HG02642 (cell line): ENCODE results near the gene TEDC1.
A peak's percentile ranks its signal among the peaks of the same experiment; 100 is the strongest.

Experiments
- ATAC-seq: cut with Tn5 transposase; IDR thresholded peaks from one replicate; pipeline ENCODE4 v1.9.1; 2021; ENCODE audit warnings: mild to moderate bottlenecking; ENCODE audit not compliant: unreplicated experiment, poor library complexity

The TEDC1 gene

DNA sequence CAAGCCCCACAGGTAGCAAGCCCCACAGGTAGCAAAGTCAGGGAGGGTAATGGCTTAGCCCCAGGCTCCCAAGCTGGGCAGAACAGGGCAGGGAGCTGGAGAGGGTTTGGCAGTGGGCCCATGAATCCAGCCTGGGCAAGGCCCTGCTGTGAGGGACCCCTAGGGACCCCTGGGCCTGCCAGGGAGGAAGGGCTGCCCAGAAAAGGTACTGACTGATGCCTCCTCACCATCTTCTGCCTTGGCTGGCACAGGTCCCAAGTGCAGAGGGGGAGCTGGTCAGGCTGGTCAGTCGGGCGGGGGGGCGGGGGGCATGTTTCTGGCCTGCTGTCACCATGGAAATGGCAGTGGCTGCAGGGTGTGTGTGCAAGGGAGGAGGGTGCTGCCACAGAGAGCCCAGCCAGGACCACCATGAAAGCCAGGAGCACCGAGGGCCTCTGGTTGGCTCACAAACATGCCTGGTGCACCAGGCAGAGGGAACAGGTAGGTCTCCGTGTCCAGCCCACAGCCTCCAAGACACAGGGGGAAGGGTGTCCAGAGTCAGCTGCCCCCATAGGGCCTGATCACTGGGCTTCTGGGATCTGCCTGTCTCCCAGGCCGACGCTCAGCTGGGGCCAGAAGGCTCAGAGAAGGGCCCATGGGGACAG, 17.9 kb upstream of the TEDC1 start:
- ATAC-seq, result no peak

DNA sequence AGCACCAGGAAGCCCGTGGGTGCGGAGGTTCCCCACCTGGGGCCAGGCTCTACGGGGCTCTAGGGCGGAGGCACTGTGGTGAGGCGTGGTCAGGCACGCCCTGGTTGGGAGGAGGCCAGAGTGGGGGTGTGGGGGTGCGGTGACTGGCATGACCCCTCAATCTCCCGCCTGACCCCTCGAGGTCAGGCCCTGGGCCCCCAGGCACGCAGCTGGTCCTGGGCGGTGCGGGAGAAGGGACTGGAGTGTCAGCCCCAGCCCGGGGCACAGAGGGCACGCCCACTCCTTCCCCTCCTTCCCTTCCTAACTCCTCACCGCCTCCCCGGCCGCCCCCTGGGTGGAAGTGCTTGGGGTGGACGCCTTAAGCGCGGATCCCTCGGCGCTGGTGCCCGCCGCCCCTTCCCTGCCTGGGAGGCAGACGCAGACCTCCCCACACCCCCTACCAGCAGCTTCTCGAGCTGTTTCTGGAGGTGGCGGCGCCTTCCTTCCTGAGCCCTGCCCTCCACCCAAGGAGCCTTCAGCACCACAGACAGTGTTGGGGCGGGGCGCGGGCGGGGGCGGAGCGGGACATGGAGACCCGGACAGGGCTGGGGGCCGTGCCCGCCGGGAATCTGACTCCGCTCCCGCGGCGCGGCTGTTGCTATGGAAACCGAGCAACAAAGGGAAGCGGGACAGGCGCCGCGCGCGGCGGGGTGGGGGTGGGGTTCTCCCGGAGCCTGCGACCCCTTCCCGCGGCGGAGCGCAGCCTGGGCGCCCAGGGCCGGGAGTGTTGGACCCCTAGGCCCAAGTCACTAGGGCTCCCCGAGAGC, 17.2 kb upstream of the TEDC1 start:
- no peak for ATAC-seq

DNA sequence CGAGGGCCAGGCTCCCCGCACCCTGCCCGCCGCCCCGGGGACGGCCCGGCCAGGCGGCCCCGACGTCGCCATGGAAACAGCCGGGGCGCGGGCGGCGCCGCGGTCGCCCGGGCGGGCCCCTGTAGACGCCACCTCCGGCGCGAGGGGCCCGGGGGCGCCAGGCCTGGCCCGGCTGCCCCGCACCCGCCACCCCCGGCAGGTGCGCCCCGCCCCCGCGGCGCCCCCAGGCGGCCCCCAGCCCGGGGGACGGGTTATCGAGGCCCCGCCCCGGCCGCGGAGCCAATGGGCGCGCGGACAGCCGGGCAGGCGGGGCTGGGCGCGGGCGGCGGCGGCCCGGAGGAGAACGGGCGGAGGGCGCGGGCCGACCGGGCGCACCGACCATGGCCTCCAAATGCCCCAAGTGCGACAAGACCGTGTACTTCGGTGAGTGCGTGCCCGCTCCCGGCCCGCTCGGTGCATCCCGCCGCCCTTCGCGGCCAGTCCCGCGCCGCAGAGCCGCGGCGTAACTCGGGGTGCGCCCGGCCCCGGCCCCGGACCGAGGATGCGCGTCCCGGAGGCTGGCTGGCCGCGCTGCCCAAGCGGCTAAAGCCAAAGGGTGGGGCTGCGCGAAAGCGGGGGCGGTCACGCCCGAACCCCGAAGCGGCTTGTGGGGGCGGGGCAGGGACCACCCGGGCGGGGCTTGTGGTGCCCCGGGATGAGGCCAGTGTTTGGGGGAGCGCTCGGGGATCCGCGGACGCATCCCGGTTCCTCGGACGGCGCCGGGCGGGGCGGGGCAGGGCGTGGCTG, 16.4 kb upstream of the TEDC1 start, which contains the start of gene CRIP2:
TSS of gene CRIP2 (plus strand) at position 339 of the 786 bp plus-strand sequence. CDS start at position 381, 42 bp downstream.
- ATAC-seq, result no peak

DNA sequence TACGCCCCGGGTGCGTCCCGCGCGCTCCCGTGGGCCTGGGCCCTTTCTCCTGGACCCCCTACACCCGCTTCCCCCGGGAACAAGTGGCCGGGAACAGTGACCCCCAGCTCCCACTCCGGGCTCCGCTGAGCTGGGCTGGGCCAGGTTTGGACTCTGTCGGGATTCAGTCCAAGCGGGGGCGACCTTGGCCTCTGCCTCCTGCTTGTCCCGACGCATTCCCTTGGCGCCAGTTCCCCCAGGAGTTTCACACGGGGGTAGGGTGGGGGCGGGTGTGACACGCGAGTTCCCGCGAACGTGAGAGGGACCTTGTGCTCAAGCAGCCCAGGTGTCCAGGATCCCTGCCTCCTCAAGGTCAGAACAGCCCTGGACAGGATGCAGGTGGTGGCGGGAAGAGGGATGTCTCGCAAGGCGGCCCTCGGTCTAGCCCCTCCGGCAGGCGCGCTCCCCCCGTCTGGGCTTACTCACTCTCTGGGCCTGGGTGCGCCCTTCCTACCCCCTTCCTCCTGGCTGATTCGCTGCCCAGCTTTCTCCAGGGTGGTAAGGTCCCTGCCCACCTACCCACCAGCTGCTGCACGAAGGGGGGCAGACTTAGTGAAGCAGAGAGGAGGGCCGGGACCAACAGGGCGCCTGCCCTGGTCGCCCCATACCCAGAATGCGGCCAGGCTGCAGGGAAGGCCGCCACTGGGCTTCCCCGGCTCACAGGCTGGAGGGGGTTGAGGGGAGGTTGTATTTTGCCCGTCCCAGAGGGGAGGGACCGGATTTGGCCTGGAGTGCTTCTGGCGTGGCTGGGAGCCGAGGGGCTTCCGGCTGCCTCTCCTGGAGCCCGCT, 15.6 kb upstream of the TEDC1 start:
- ATAC-seq, result no peak

DNA sequence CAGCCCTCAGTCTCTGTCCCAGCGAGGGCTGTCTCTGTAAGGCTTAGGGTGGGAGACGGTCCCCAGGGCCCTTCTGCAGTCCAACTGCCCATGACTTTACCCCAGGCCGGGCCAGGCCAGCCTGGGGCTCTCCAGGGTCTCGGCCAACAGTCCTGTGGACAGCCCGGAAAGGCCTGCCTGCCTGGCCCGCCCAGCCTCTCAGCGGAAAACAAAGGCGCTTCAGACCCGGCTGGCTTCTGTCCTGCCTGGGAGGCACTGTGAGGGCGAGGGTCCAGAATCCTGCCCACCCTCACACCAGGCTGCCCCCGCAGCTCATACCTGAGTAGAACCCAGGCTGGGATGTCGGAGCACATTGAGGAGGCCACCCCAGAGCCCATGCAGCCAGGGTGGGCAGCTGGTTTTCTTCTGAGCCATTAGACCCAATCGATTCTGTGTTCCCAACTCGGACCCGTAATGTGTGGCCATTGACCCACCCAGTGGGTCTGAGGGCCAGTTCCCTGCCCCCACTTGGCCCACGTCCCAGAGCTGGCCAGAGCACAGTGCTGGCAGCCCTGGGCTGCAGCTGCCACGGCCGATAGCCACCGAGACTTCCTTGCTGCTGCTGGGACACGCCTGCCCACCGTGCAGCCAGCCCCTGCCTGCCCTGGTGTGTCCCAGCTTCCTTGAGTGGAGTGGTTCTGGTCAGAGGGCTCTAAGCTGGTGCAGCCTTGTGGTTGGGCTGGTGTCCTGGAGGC, 14.8 kb upstream of the TEDC1 start:
- ATAC-seq, result no peak

DNA sequence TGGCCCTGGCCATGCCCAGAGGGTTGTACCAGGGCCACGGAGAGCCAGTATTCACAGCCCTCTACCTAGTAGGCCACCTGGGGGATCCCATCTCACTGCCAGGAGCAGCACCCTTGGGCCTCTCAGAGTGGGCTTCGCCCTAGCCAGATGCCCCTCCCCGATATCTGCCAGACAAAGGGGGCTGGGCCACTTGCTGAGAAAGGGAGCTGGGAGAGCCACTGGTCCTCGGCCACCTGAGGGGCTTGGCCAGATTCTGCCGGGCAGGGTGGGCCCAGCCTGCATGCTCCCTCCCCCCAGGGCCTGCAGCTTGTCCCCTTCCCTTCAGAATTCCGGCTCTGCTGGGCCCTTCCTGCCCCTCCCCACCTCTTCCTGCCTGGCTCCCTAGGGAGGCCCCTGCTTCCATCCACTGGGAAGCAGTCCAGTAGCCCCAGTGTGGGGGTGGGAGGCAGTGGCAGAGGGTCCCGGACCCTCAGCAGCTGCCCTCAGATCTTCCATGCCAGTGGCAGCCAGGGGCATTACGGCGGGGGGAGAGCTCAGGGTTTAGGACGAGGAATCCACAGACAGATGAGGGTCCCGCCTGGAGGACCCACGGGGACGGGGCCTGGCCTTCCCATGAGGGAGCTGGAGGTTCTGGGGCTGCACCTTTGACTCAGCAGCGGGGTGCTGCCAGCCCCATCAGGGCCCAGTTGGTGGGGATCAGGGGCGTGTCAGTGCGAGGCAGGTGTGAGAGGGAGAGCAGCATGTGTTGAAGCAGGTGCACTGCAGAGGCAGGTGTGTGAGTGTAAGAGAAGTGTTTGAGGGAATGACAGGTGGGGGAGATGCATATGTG, 14.0 kb upstream of the TEDC1 start:
- no peak for ATAC-seq

DNA sequence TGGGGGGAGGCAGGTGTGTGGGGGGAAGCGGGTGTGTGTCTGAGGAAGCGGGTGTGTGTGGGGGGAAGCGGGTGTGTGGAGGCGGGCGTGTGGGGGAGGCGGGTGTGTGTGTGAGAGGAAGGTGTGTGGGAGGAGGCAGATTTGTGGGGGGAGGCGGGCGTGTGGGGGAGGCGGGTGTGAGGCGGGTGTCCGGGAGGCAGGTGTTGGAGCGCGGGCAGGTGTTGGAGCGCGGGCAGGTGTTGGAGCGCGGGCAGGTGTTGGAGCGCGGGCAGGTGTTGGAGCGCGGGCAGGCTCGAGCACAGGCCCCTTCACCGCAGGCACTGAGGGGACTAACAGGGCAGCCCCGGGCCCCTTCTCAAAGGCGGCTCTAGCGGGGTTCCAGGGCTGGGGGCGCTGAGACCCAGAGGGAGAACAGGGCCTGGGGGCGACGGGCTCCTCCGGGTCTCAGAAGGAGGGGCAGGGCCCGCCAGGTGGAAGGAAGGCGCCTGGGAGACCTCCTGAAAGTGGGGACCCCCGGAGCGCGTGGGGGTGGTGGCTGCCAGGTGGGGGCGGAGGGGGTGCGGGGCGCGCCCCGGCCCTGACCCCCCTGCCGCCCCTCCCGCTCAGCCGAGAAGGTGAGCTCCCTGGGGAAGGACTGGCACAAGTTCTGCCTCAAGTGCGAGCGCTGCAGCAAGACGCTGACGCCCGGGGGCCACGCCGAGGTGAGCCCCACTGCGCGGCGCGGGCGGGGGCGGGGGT, 13.2 kb upstream of the TEDC1 start:
- no peak for ATAC-seq

DNA sequence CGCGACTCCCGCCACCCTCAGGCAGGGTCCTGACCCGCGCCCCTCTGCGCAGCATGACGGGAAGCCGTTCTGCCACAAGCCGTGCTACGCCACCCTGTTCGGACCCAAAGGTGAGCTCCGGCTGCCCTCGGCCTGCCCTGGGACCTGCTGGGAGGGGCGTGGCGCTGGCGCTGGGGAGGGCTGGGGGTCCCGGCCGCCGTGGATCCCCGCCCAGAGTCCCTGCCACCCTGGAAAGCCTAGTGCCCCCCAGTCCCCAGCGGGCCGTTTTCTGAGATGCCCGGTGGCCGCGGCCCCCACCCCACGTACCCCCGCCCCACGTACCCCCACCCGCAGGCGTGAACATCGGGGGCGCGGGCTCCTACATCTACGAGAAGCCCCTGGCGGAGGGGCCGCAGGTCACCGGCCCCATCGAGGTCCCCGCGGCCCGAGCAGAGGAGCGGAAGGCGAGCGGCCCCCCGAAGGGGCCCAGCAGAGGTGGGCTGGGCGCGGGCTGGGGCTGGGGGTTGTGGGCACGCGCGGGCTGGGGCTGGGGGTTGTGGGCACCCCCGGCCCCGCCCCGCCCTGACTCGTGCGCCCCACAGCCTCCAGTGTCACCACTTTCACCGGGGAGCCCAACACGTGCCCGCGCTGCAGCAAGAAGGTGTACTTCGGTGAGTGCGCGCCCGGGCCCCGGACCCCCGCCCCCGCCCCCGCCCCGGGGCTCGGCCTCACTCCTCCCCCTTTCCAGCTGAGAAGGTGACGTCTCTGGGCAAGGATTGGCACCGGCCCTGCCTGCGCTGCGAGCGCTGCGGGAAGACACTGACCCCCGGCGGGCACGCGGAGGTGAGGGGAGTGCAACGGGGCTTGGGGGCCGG, 12.4 kb upstream of the TEDC1 start:
- no peak for ATAC-seq

DNA sequence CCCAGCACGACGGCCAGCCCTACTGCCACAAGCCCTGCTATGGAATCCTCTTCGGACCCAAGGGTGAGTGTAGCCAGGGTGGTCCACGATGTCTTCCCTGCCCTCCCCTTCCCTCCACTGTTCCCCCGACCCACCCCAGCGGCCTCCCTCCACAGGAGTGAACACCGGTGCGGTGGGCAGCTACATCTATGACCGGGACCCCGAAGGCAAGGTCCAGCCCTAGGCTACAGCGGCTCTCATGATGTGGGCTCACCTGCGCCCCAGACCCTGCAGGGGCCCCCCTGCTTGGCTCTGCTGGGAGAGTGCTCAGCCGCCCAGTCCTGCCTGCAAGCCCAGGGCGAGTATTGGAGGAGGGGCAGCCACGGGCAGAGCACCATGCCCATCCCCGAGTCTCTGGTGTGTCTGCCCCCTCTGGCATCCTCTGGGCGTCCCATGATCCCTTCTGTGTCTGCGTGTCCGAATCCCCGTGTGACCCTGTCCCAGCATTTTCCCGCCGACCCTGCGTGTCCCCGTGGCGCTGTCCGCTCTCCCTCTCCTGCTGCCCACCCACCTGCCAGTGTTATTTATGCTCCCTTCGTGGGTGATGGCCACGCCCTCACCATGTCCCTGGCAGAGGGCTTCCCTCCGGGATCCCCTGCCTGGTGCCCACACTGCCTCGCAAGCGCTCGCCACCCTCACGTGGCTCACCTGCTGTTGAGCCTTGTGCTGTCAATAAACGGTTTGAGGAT, 11.5 kb upstream of the TEDC1 start:
- ATAC-seq, result no peak

DNA sequence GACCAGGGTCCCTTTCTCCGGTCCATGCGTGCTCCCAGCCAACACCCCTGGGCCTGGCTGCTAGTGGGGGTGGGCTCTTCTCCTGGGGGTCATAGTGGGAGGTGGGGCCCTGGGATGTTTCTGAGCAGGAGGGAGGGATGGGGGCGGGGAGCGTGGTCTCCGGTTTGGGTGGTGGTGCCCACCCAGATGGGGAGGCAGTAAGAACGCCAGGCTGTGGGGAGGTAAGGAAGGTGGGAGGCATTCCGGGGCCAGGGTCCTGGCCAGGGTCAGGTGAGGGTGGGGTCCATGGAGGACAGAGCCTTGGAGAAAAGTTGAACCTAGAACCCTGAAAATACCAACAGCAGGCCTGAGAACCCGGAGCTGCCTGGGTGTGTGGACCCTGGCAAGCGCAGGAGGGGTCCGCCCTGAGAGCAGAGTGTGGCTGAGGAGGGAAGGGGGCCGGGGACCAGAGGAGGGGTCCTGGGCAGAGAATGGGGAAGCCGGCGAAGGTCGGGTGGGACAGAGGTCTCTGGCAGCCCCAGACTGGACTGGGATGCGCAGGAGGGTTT, 10.8 kb upstream of the TEDC1 start:
- ATAC-seq, result no peak

DNA sequence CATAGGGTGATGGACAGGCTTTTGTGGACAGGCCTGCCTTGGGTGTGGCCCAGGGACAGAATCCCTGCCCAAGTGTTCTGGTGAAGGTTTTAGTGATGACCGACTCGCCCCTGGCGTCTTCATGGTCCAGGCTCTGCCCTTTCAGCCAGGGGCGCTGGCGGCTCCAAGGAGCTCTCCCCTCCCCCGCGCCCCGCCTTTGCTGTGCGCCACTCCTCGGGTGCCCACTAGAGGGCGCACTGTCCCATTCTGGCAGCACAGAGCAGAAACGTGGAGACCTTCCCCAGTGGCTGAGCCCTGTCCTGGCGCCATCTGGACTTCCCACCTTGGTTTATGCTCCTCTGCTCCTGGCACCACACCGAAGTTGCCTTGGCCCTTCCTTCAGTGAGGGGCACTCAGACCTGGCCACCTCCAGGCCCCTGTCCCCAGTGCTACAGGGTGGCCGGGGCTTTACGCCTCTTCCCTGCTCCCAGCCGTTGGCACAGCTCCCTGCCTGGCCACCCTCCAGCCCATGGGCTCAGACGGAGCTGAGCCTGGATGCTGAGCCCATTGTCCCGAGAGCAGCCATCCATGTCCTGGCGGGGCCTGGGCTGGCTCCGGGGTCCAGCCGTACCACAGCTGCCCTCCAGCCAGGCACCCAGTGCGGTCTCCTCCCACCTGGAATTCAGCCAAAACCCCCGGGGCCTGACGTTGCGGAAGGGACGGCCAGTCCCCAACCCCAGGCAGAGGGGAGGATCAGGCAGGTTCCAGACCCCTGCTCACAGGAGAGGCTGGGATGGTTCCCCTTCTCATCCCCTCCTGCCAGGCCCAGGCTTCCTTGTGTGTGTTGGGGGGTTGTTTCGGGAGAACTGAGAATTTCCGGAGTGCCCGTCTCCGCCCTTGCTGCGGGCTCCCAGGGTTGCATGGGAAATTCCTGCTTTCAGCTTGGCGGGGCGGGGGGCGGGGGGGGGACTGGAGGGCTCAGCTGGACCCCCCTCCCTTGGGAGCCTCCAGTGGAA, 9.9 kb upstream of the TEDC1 start:
- ATAC-seq, result peak; percentile 50

DNA sequence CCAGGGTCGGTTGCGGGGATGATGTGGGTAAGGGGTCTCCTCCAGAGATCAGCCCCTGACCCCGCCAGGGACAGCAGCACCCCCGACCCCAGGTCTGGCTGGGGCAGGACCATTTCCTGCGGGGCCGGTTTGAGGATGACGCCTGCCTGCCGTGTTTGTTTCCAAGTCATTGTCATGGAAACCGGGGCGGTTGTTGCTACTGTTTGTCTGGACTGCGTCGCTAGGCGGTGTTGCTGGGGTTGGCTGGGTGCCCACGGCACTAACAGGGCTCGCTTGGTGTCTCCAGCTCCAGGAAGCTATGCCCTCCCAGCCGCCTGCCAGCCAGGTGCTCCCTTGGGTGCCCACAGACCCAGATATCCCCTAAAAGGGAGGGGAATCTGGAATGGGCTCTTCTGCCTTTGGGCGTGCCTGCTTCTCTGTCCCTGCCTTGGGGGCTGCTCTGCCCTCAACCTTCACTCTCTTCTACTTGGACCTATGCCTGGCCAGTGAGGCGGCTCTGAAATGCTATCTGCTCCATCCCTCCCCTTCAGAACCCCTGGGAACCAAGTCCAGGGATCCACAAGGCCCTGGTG, 9.1 kb upstream of the TEDC1 start:
- ATAC-seq, result peak; percentile 48

DNA sequence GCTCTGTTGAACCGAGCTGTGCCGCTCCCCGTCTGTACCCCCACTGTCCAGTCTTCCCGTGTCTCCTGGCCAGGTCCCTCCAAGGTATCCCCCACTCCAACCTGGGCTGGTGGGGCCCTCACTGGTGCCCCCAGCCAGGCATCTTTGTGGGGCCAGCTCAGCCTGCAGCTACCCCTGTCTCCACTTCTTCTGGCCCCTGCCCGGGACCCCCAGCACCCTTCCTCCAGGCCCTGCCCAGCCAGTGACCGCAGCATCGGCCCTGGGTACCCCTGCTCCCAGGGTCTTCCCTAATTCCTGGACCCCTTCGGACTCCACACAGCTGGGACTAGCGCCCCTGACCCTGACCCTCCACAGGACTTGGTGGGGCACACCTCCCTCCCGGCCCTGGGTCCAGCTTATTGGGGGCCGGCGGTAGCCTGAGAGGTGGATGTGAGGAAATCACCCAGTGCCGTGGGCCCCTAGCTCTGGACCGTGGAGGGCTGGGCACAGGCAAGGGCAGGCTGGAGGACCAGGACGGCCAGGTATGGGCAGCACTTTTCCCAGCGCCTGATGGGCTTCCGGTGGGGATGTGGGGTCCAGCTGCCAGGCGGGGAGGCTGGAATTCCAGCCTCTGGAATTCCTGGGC, 8.4 kb upstream of the TEDC1 start:
- ATAC-seq, result no peak
